IMR-90 (cell line): ENCODE measurements around the gene DLL4. TPM values are rescaled to one million over a fixed set of nuclear protein-coding genes. Genes with fewer than 3 reads are reported as not detected.

Experiments
- ATAC-seq: fragments of 200-7000 bp; cut with Tn5 transposase; 2 replicates; pipeline ENCODE4 v1.9.1; 2020; ENCODE audit warnings: low read depth, mild to moderate bottlenecking, moderate library complexity
- BruUV-seq: library from RNA; stranded (reverse); fragments of 400-500 nt; replicated peaks from 2 replicates; lab custom pipeline; 2021; lab: Mats Ljungman, UMichigan
- CTCF ChIA-PET: fragments of 300-600 bp; formaldehyde crosslinking; extraction: SDS; loops from one replicate; lab custom pipeline; 2021; ENCODE audit warnings: antibody characterized with exemption; lab: Yijun Ruan, JAX
- POLR2A ChIA-PET: fragments of 300-600 bp; sonication (Branson Sonifier 250); formaldehyde crosslinking; loops from one replicate; lab custom pipeline; 2022; ENCODE audit warnings: antibody characterized with exemption; ENCODE audit not compliant: unreplicated experiment; lab: Charles Lee
- DNase-seq: peaks from one replicate; pipeline ENCODE4 v3.0.0; 2013
- H2AFZ ChIP-seq: replicated peaks from 2 replicates; pipeline ENCODE3; 2013; ENCODE audit warnings: low read length, mild to moderate bottlenecking; ENCODE audit not compliant: poor library complexity
- H2AK5ac ChIP-seq: 2 replicates; pipeline ENCODE4 v1.6.1; 2013; ENCODE audit warnings: low read depth, low read length, inconsistent platforms
- H2AK9ac ChIP-seq: replicated peaks from 2 replicates; pipeline ENCODE3; 2013; ENCODE audit warnings: mild to moderate bottlenecking, low read depth, low read length, moderate library complexity; ENCODE audit not compliant: poor library complexity
- H2BK120ac ChIP-seq: 2 replicates; pipeline ENCODE4 v1.6.1; 2013; ENCODE audit warnings: low read depth, low read length, inconsistent platforms
- H2BK15ac ChIP-seq: 3 replicates; pipeline ENCODE4 v1.6.1; 2013; ENCODE audit warnings: low read depth, low read length, inconsistent platforms
- H2BK20ac ChIP-seq: 2 replicates; pipeline ENCODE4 v1.6.1; 2013; ENCODE audit warnings: low read depth, mild to moderate bottlenecking, inconsistent platforms, low read length, moderate library complexity
- H2BK5ac ChIP-seq: 2 replicates; pipeline ENCODE4 v1.6.1; 2013; ENCODE audit warnings: mild to moderate bottlenecking, low read depth, low read length, inconsistent platforms; ENCODE audit not compliant: poor library complexity, severe bottlenecking
- H3K14ac ChIP-seq: replicated peaks from 2 replicates; pipeline ENCODE4 v1.6.1; 2013; ENCODE audit warnings: low read depth, low read length, inconsistent platforms
- H3K18ac ChIP-seq: 2 replicates; pipeline ENCODE4 v1.6.1; 2013; ENCODE audit warnings: low read depth, low read length, control low read depth
- H3K23ac ChIP-seq: 2 replicates; pipeline ENCODE4 v1.6.1; 2013; ENCODE audit warnings: low read depth, low read length, inconsistent platforms
- H3K27ac ChIP-seq: 2 replicates; pipeline ENCODE4 v1.5.1; 2013; ENCODE audit warnings: mild to moderate bottlenecking, control low read depth, low read length; ENCODE audit not compliant: insufficient read depth
- H3K27me3 ChIP-seq: 2 replicates; pipeline ENCODE4 v1.6.1; 2013; ENCODE audit warnings: low read length; ENCODE audit not compliant: control insufficient read depth, insufficient read depth
- H3K36me3 ChIP-seq: 2 replicates; pipeline ENCODE4 v1.6.1; 2013; ENCODE audit warnings: low read length, mixed read lengths; ENCODE audit not compliant: control insufficient read depth, insufficient read depth
- H3K4ac ChIP-seq: 2 replicates; pipeline ENCODE4 v1.6.1; 2013; ENCODE audit warnings: low read depth, low read length, inconsistent platforms
- H3K4me1 ChIP-seq: 2 replicates; pipeline ENCODE4 v1.6.1; 2013; ENCODE audit warnings: low read length, mixed read lengths; ENCODE audit not compliant: control insufficient read depth, insufficient read depth
- H3K4me2 ChIP-seq: 2 replicates; pipeline ENCODE4 v1.6.1; 2013; ENCODE audit warnings: low read depth, mild to moderate bottlenecking, control low read depth, low read length, moderate library complexity
- H3K4me3 ChIP-seq: 2 replicates; pipeline ENCODE4 v1.5.1; 2013; ENCODE audit warnings: low read depth, mild to moderate bottlenecking, control low read depth, low read length, moderate library complexity; ENCODE audit not compliant: insufficient read depth
- H3K56ac ChIP-seq: 2 replicates; pipeline ENCODE4 v1.6.1; 2013; ENCODE audit warnings: low read length, inconsistent platforms; ENCODE audit not compliant: insufficient read depth; ENCODE audit errors: extremely low read depth
- H3K79me1 ChIP-seq, 2 experiments: 2 replicates each; pipeline ENCODE4 v1.6.1; 2013; ENCODE audit warnings: low read length in 2 of 2, inconsistent platforms in 1 of 2, low read depth in 1 of 2
- H3K9ac ChIP-seq: 2 replicates; pipeline ENCODE4 v1.6.1; 2013; ENCODE audit warnings: low read depth, low read length, control low read depth
- H3K9me1 ChIP-seq: 2 replicates; pipeline ENCODE4 v1.6.1; 2013; ENCODE audit warnings: low read length, inconsistent platforms; ENCODE audit not compliant: insufficient read depth
- H3K9me3 ChIP-seq: 2 replicates; pipeline ENCODE4 v1.6.1; 2013; ENCODE audit warnings: low read length; ENCODE audit not compliant: control insufficient read depth, insufficient read depth
- H4K20me1 ChIP-seq: 2 replicates; pipeline ENCODE4 v1.6.1; 2013; ENCODE audit warnings: low read length, inconsistent platforms; ENCODE audit not compliant: insufficient read depth
- H4K5ac ChIP-seq: 2 replicates; pipeline ENCODE4 v1.6.1; 2013; ENCODE audit warnings: mild to moderate bottlenecking, low read depth, low read length, control low read depth
- H4K8ac ChIP-seq, 2 experiments: 2 replicates each; pipeline ENCODE4 v1.6.1; 2013; ENCODE audit warnings: low read depth in 2 of 2, low read length in 2 of 2, control low read depth in 1 of 2, inconsistent platforms in 1 of 2
- H4K91ac ChIP-seq: 2 replicates; pipeline ENCODE4 v1.6.1; 2013; ENCODE audit warnings: low read depth, low read length, inconsistent platforms; ENCODE audit not compliant: insufficient read depth
- MAZ ChIP-seq: IDR thresholded peaks from 2 replicates; pipeline ENCODE4 v1.6.1; 2012; ENCODE audit warnings: low read depth, mild to moderate bottlenecking, low read length, improper control_type of control experiment, moderate library complexity, borderline replicate concordance
- RCOR1 ChIP-seq: IDR thresholded peaks from 2 replicates; pipeline ENCODE4 v1.6.1; 2012; ENCODE audit warnings: mild to moderate bottlenecking, low read length, improper control_type of control experiment; ENCODE audit not compliant: insufficient replicate concordance
- WGBS, 2 experiments: methylation state at CpG; one replicate each; pipeline versions ENCODE4 v1.1.5 to v1.1.7; 2013; ENCODE audit warnings: missing lambda C conversion rate in 2 of 2; ENCODE audit not compliant: insufficient read length in 1 of 2; ENCODE audit errors: extremely low coverage in 2 of 2; 5-methylcytosine and 5-hydroxymethylcytosine counted together
- dilution Hi-C: fragments of 300-500 bp; cut with HindIII; formaldehyde crosslinking; loops from one replicate; pipeline ENCODE4 v1.14.3; 2018; ENCODE audit warnings: low sequenced_read_pairs; ENCODE audit not compliant: unreplicated experiment
- in situ Hi-C: fragments of 300-500 bp; cut with MboI; formaldehyde crosslinking; loops from 3 replicates; pipeline ENCODE4 v1.14.3; 2019; ENCODE audit warnings: low sequenced_read_pairs, inconsistent platforms, mixed read lengths
- intact Hi-C: fragments of 100-400 bp; cut with micrococcal nuclease; formaldehyde crosslinking; loops from 2 replicates; pipeline ENCODE4 v1.10.0; 2022
- polyA plus RNA-seq, 3 experiments: library from polyadenylated mRNA; depleted of rRNA; stranded (reverse); fragments of >200 nt; gene quantifications; 2 replicates each; pipeline ENCODE4 v1.2.3, GENCODE V29; 2012; ENCODE audit warnings: low replicate concordance in 1 of 3
- total RNA-seq: library from RNA; depleted of rRNA; stranded (reverse); fragments of >200 nt; gene quantifications from 2 replicates; pipeline ENCODE4 v1.2.3, GENCODE V29; 2012

The DLL4 gene
- total and polyA plus RNA-seq, 2 of the 4 experiments (the other 2 are of a cell fraction), result 1.8 to 3.4 TPM

- Histone ChIP-seq H3K14ac (no peak overlapping the region), H4K5ac (no peak overlapping the region), H3K4me3 (no peak overlapping the region), H3K23ac (no peak overlapping the region), H3K27ac (no peak overlapping the region), H3K18ac (no peak overlapping the region), H3K56ac (no peak overlapping the region), H3K9me3 (no peaks in the 10 kb centered on the region), H3K4ac (no peak overlapping the region), H2BK15ac (no peak overlapping the region), H4K91ac (no peak overlapping the region), H2BK5ac (no peak overlapping the region), H3K4me2 (no peak overlapping the region), H3K9ac (no peak overlapping the region), H3K27me3 (peaks cover 23% of the 10 kb centered on the region), H3K36me3 (no peaks in the 10 kb centered on the region), H4K8ac (no peak overlapping the region), H2BK120ac (no peak overlapping the region), H3K79me1 (no peaks in the 10 kb centered on the region), H2AK9ac (no peak overlapping the region), H3K4me1 (peaks cover 6% of the 10 kb centered on the region; the same call in 1 of the 2 replicates), H3K9me1 (no peaks in the 10 kb centered on the region), H4K20me1 (no peaks in the 10 kb centered on the region), H2AK5ac (no peak overlapping the region), H2AFZ (no peak overlapping the region), H2BK20ac (no peak overlapping the region)
- no peak for TF ChIP-seq MAZ
- no peak for TF ChIP-seq RCOR1
- ATAC-seq (0 out of 2 replicates have a peak, but pooled peaks have one; percentile 13), DNase-seq (peak; percentile 34)
- in situ Hi-C loops, result no loop called here
- intact Hi-C loops, result no loop called here
- CTCF ChIA-PET, result interaction anchor here (0.6 kb wide), 2 partner anchors 84 to 177 kb away, joined by 4 read pairs; no protein-coding TSS in a partner anchor
- WGBS, 2 experiments, result 100% methylated on average over 1 of the region's 9 CpGs; no CpG with 5 or more reads in 1 of the 2 experiments
- POLR2A ChIA-PET, result no interaction called here
- no TSS peak for BruUV-seq
- dilution Hi-C loops, result no loop called here
These were observed 5.6 kb upstream of the DLL4 start for GRCh38 chr15:40923551-40923950.
